BLaER1 (cell line): Measurements from ENCODE around the gene FTCDNL1.

ENCODE experiments used
- H3K27ac ChIP-seq: shearing (Covaris generic); formaldehyde crosslinking; 2 replicates; pipeline ENCODE4 v1.8.1; 2022
- H3K27me3 ChIP-seq: shearing (Covaris generic); formaldehyde crosslinking; 2 replicates; pipeline ENCODE4 v1.8.1; 2022
- H3K36me3 ChIP-seq: shearing (Covaris generic); formaldehyde crosslinking; 2 replicates; pipeline ENCODE4 v1.8.1; 2022
- H3K4me1 ChIP-seq: shearing (Covaris generic); formaldehyde crosslinking; 2 replicates; pipeline ENCODE4 v1.8.1; 2022
- H3K4me2 ChIP-seq: shearing (Covaris generic); formaldehyde crosslinking; 2 replicates; pipeline ENCODE4 v1.8.1; 2022
- H3K4me3 ChIP-seq: shearing (Covaris generic); formaldehyde crosslinking; 2 replicates; pipeline ENCODE4 v1.8.1; 2022
- H3K9ac ChIP-seq: shearing (Covaris generic); formaldehyde crosslinking; 2 replicates; pipeline ENCODE4 v1.8.1; 2022
- H3K9me3 ChIP-seq: shearing (Covaris generic); formaldehyde crosslinking; 2 replicates; pipeline ENCODE4 v1.8.1; 2022
- H4K20me1 ChIP-seq: shearing (Covaris generic); formaldehyde crosslinking; 2 replicates; pipeline ENCODE4 v1.8.1; 2022
- Cebpa-rat ChIP-seq: shearing (Covaris generic); IDR thresholded peaks from 2 replicates; pipeline ENCODE4 v1.8.1; 2022

The FTCDNL1 gene

DNA sequence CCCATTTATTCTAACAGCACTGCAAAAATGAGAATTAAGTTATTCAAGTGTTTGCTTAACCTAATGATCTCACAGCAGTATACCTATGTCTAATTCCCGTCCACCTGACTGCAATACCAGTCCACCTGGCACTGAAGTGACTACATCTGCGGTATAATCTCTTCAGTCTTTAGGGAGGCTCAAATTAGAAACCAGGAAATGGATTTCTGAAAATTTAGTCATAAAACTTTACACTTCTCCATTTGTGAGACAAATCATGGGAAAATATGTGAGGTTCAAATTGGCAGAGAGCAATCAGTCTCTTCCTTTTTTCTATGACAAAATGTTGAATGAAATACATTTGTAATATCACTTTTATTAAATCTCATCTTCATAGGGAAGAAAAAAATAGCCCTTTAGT, 33.0 kb downstream of the FTCDNL1 start:
- Histone ChIP-seq H3K9ac (no peak overlapping the region), H3K4me2 (no peak overlapping the region), H3K27me3 (peaks cover 32% of the 10 kb centered on the region), H3K36me3 (no peaks in the 10 kb centered on the region), H3K4me1 (peaks cover 15% of the 10 kb centered on the region), H3K4me3 (no peak overlapping the region), H3K27ac (no peak overlapping the region), H3K9me3 (no peaks in the 10 kb centered on the region), H4K20me1 (peaks cover 10% of the 10 kb centered on the region; the same call in 1 of the 2 replicates)
- no peak for TF ChIP-seq Cebpa-rat

DNA sequence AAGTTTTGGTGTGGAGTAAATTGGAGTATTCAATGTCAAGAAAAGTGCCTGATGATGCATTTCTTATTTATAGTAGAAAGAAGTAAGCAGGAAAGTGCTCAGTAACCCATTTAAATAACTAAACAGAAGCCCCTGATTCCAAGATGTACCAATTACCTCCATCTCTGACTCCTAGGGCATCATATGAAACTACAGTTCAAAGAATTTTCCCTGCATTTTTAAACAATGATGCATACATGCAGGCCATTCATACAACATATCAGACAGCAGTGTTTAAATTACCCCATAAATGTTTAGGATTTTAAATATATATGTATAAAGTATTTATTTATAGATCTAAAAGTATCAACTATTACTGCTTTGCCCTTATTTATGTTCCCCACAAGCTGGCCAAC, 36.2 kb downstream of the FTCDNL1 start:
- no peak for TF ChIP-seq Cebpa-rat
- Histone ChIP-seq H3K4me1 (no peaks in the 10 kb centered on the region), H3K36me3 (no peaks in the 10 kb centered on the region), H3K4me2 (no peak overlapping the region), H3K9me3 (no peaks in the 10 kb centered on the region), H3K9ac (no peak overlapping the region), H3K27me3 (peaks cover 15% of the 10 kb centered on the region), H3K27ac (no peak overlapping the region), H3K4me3 (no peak overlapping the region), H4K20me1 (peaks cover 10% of the 10 kb centered on the region; the same call in 1 of the 2 replicates)

DNA sequence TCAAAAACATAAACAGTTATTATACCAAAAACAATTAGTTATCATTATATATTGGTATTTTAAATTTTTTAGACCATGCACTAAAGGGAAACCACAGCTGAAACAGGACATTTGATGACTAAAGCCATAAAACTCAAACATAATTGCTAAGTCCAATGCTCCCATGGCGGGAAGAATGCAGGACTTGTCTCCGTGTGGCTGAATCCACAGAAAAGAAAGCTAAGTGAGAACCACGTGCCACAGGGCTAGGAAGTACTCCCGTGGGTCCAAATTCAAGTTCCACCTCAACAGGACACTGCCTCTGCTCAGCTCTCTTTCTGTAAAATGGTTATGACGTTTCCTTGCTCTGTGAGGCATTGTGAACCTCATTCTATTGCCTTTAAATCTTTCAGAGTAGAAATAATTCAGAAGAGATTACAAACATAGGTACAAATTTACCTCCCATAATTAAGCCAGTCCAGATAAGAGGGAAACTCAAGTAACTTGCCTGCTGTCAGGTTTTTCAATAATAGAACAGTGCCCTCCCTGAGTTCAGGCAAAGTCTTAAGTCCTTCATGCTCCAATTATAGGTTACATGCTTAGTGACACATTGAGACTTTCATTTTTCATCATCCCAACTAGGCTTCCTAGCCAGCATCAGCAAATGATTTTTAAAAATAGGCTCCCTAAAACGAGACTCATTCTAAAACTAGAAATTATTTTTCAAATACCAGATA, 36.7 kb downstream of the FTCDNL1 start:
- H3K4me3 ChIP-seq, result no peak overlapping the region
- peaks cover 10% of the 10 kb centered on the region for H3K27me3 ChIP-seq
- H3K36me3 ChIP-seq, result no peaks in the 10 kb centered on the region
- no peak overlapping the region for H3K9ac ChIP-seq
- no peaks in the 10 kb centered on the region for H3K9me3 ChIP-seq
- TF ChIP-seq Cebpa-rat, result no peak
- no peak overlapping the region for H3K27ac ChIP-seq
- H4K20me1 ChIP-seq, result 0 out of 2 replicates have a peak, but pooled peaks cover 5% of the 10 kb centered on the region
- no peak overlapping the region for H3K4me2 ChIP-seq
- H3K4me1 ChIP-seq, result no peaks in the 10 kb centered on the region

DNA sequence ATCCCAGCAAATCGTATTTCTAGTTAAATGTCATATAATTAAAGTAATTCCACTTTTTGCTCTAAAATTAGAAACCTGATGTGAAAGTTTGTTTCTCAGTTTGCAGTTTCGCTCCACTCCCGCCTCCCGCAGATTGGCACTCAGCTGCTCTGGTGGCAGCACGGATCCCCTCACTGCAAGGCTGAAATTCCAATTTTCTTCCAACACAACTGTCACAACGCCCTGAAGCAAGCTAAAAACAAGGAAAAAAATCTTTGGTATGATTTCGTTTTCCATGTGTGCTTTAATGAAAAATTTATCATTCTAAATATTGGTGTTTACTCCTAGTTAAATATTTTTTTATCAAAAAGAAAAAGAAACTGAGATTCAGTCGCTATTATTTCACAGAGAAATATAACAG, 38.5 kb downstream of the FTCDNL1 start:
- Histone ChIP-seq H3K4me1 (no peaks in the 10 kb centered on the region), H3K4me2 (no peak overlapping the region), H3K9ac (no peak overlapping the region), H3K27ac (no peak overlapping the region), H4K20me1 (no peaks in the 10 kb centered on the region), H3K4me3 (no peak overlapping the region), H3K36me3 (no peaks in the 10 kb centered on the region), H3K9me3 (no peaks in the 10 kb centered on the region), H3K27me3 (no peaks in the 10 kb centered on the region)
- TF ChIP-seq Cebpa-rat, result no peak

DNA sequence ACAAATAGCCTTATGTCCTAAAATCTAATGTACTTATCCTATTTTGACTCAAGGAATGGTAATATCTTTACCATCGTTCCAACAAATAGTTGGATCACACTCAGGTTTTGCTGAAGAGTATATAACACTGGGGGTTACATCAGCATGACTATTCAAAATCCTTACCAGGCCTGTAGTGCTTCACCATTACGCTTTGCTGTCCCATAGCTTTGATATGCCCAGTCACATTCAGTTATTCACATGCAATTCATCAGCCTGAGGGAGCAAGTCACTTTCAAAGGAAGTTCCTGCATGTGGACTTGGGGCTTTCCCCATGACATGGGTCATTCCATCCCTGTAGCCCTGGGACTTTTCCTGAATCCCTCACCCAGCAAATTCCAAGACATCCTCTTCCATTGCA, 39.6 kb downstream of the FTCDNL1 start:
- Histone ChIP-seq H4K20me1 (no peaks in the 10 kb centered on the region), H3K27ac (no peak overlapping the region), H3K4me1 (no peaks in the 10 kb centered on the region), H3K9ac (no peak overlapping the region), H3K27me3 (no peaks in the 10 kb centered on the region), H3K4me3 (no peak overlapping the region), H3K4me2 (no peak overlapping the region), H3K36me3 (no peaks in the 10 kb centered on the region), H3K9me3 (no peaks in the 10 kb centered on the region)
- TF ChIP-seq Cebpa-rat, result no peak

DNA sequence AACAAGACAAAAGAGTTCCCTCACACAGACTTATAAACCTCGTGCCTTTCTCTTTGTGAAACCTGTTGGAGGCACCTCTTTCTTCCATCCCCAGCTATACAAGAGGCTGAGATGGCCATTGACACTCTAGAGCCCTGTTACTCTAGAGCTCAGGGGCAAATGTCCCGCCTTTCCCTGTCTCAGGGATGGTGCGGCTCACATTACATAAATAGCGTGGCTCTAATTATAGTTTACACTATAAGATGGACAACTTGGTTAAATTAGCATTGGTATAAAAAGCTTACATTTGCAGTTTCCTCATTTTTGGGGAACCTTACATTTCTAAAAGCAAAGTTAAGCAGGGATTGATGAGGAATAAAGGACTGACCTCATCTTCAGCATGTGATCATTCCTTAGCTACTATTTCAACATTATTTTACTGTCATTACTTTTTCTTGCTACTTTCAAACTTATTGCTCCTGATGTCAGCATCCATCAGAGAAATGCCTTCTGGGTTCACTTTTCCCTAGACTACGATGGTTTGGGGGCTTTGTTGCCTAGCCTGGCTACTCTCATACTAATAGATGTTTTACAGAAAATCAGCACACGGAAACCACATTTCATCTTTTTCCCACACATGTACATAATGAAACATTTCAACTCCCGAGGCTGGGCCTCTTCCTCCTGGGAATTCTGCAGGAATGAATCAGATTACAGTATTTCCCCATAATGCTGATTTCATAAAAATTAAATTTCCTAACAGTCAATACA, 40.4 kb downstream of the FTCDNL1 start:
- Histone ChIP-seq H4K20me1 (no peaks in the 10 kb centered on the region), H3K36me3 (no peaks in the 10 kb centered on the region), H3K4me2 (no peak overlapping the region), H3K4me3 (no peak overlapping the region), H3K27me3 (no peaks in the 10 kb centered on the region), H3K9me3 (no peaks in the 10 kb centered on the region), H3K27ac (no peak overlapping the region), H3K9ac (no peak overlapping the region), H3K4me1 (no peaks in the 10 kb centered on the region)
- TF ChIP-seq Cebpa-rat, result no peak

DNA sequence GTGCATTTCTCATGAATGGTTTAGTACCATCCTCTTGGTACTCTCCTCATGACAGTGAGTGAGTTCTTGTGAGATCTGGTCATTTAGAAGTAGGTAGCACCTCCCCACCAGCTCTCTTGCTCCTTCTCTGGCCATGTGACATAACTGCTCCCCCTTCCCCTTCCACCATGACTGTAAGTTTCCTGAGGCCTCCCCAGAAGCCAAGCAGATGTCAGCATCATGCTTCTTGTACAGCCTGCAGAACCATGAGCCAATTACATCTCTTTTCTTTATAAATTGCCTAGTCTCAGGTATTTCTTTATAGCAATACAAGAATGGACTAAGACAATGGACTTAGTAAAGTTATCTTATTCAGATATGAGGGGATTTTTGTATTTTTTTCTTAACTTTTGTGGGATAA, 43.0 kb downstream of the FTCDNL1 start:
- H3K4me1 ChIP-seq, result peaks cover 8% of the 10 kb centered on the region; the same call in 1 of the 2 replicates
- no peaks in the 10 kb centered on the region for H3K36me3 ChIP-seq
- no peaks in the 10 kb centered on the region for H4K20me1 ChIP-seq
- no peak for TF ChIP-seq Cebpa-rat
- no peak overlapping the region for H3K27ac ChIP-seq
- no peak overlapping the region for H3K9ac ChIP-seq
- no peaks in the 10 kb centered on the region for H3K27me3 ChIP-seq
- H3K4me2 ChIP-seq, result no peak overlapping the region
- H3K9me3 ChIP-seq, result no peaks in the 10 kb centered on the region
- no peak overlapping the region for H3K4me3 ChIP-seq

DNA sequence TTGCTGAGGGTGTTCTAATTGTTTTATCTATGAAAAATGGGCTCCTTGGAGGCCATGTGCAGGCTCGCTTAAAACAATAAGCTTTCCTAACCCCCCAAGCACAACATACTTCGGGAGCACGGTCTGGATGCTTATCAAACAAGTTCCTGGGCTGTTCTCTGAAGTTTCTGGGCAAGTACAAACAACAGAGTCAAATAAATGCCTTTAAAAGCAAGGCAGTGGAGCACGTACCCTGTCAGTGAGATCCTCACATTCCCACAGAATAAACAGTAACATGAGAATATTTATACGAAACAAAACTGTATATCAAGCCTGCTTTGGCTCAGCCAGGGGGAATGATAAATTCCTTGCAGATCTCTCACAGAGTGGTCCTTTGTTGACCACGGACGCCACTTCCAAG, 44.8 kb downstream of the FTCDNL1 start:
- Histone ChIP-seq H3K27me3 (no peaks in the 10 kb centered on the region), H3K4me3 (no peak overlapping the region), H3K4me1 (peaks cover 8% of the 10 kb centered on the region; the same call in 1 of the 2 replicates), H3K36me3 (no peaks in the 10 kb centered on the region), H4K20me1 (no peaks in the 10 kb centered on the region), H3K27ac (no peak overlapping the region), H3K4me2 (no peak overlapping the region), H3K9me3 (no peaks in the 10 kb centered on the region), H3K9ac (no peak overlapping the region)
- TF ChIP-seq Cebpa-rat, result no peak

DNA sequence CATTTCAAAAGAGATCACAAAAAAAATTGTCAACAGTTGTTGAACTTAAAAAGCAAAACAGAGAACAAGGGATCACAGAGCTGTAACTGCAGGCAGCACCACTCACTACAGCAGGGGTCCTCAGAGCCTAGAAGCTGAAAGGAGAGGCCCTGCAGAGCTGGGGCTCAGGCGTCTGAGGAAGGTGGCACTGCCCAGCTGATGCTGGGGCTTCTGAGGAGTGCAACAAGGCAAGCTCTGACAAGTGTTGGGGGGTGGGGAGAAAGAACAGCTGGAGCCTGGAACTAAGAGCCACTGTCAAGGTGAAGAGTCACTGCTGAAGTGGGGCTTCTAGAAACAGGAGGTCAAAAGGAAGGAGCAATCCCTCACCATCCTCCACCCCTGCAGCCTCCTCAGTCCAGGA, 46.2 kb downstream of the FTCDNL1 start:
- H3K27me3 ChIP-seq, result no peaks in the 10 kb centered on the region
- TF ChIP-seq Cebpa-rat, result no peak
- no peaks in the 10 kb centered on the region for H3K9me3 ChIP-seq
- H3K4me2 ChIP-seq, result peak overlapping the region; percentile 15; the same call in 1 of the 2 replicates
- H3K4me1 ChIP-seq, result peaks cover 8% of the 10 kb centered on the region; the same call in 1 of the 2 replicates
- H3K9ac ChIP-seq, result no peak overlapping the region
- no peak overlapping the region for H3K27ac ChIP-seq
- H3K36me3 ChIP-seq, result no peaks in the 10 kb centered on the region
- no peaks in the 10 kb centered on the region for H4K20me1 ChIP-seq
- no peak overlapping the region for H3K4me3 ChIP-seq

DNA sequence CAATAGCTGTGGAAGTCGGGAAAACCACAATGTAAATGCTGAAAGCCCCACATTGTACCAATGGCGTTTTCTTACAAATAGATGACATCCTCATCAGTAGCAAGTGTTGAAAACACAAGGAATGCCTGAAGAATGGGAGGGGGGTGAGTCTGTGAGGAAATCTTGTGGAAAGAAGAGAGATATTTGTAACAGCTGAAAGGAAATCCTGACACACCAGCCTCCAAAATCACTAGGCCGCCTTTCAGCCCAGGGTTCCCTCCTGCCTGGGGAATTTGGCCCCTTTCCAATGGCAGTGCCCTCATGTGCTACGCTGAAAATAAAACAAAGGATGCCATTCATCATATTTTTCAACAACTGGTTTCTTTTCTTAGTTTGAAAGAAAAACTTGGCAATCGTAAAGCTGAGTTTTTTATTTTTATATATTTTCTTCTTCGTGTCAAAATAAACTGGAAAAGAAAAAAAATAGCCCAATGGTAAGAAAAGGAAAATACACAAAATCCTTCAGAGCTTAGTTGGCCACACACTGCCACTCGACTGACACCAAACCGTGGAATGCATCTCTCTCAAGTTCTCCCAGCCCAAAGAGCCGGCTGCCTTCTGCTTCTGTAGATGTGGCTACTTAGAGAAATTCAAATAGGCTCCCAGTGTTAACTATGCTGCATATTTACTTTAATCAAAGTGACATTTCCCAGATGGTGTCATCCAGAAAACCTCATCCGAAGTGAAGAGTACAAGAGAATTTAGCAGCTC, 52.0 kb downstream of the FTCDNL1 start:
- Histone ChIP-seq H4K20me1 (no peaks in the 10 kb centered on the region), H3K4me1 (no peaks in the 10 kb centered on the region), H3K4me3 (no peak overlapping the region), H3K27ac (no peak overlapping the region), H3K27me3 (no peaks in the 10 kb centered on the region), H3K9ac (no peak overlapping the region), H3K9me3 (no peaks in the 10 kb centered on the region), H3K4me2 (no peak overlapping the region), H3K36me3 (no peaks in the 10 kb centered on the region)
- no peak for TF ChIP-seq Cebpa-rat
